Middle frontal gyrus (tissue), 1 donor: ENCODE measurements around the gene SLC4A1.

Experiments used
- DNase-seq: peaks from one replicate; pipeline ENCODE4 v3.0.0-alpha.2; 2015; ENCODE audit warnings: low spot score; ENCODE audit errors: extremely low spot score

Gene SLC4A1

DNA sequence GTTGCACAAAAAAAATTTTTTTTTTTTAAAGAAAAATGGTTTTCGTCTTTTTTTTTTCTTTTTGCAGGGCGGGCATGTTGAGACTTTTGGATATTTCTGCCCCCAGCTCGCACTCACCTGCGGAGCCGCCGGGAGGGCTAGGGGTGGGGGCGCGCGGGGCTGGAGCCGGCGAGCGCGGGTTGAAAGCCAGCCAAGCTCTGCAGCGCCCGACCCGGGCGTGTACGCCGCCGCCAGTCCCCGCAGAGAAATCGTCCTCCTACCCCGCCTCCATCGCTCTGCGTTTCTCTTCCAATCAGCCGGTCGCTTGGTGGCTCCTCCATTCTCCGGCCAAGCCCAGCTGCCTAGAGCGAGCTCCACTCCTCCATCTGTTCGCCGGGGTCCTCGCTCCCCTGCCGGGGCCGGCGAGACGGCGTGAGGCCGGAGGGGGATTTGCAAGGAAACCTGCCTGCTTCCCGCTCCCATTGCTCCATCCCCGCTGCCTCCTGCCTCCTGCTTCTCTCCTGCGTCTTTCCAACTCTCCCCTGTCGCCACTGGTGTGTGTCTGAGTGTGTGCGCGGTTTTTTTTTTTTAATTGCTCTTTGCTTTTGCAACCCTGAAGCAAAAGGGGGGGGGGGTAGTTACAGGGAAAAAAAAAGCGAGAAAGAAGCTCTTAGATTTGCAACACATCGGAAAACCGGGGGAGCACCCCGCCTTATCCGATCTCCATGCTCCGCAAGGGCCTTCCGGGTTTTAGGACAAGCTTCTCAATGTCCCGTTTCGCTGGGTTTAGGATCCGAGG, 46.7 kb downstream of the SLC4A1 start:
- peak; percentile 66 for DNase-seq

DNA sequence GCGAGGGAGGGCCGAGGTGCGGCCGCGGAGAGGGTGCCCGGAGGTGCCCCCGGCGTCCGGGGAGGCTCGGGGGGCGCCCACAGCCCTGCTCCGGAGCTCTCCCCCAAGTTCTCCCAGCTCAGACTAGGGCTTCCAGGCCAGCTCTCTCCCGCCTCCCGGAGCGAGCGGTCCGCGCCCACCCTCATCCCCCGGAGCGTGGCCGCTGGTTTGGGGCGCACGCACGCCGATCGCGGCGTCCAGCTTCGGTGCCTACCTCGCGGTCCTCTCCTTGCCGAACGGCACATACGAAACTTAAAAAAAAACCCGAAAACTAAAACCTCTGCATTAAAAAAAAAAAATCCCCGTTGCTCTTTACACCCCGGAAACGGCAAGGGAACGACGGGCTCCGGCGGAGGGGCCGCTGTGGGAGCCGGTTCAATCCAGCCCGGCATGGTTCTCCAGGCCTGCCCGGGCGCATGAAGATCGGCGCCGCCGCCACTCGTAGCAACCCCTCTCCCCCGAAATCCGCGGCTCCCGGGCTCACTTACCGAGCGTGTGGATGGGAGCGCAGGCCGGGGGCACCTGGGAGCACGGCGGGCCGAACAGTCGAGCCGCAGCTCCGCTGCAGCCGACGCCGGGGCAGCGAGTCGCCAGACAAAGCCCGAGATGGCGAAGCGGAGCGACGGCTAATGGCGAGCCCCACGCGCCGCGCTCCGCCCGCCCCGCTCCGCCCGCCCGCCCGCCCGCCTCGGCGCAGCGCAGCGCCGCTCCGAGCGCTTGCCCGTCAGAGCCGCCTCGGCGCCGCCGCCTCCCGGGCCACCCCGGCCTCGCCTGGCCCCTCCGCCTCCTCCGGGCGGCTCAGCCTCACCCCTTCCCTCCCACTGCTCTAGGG, 47.5 kb downstream of the SLC4A1 start:
- DNase-seq: no peak

DNA sequence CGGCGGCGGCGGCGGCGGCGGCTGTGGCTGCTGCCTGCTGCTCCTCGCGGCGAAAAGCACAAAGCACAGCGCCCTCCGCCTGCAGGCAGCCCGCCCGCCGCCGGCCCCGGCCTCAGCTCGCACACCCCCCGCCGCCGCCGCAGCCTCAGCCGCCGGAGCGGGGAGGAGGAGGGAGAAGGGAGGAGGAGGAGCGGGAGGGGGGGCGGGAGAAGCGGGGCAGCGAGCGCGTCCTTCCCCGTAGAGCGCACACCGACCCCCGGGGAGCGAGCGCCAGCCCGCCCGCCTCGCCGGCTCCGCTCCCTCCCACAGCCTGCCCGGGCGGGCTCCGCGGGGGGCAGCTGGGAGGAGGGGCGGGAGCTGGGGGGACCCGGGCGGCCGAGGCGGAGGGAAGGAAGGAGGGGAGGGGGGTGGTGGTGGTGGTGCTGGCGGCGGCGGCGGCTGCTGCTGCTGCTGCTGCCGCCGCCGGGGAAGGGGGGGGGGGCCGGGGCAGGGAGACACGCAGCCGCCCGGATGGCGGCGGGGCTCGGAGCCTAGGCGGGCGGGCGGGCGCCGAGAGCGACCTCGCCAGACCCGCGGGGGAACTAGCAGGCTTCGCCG, 48.2 kb downstream of the SLC4A1 start, which contains the start of gene UBTF:
TSS of gene UBTF (minus strand) at position 60 of the 597 bp plus-strand sequence. CDS start 1,446 bp downstream, outside the sequence.
- no peak for DNase-seq

GRCh38 chr17:44219108-44219615, 48.8 kb downstream of the SLC4A1 start:
- DNase-seq: no peak

DNA sequence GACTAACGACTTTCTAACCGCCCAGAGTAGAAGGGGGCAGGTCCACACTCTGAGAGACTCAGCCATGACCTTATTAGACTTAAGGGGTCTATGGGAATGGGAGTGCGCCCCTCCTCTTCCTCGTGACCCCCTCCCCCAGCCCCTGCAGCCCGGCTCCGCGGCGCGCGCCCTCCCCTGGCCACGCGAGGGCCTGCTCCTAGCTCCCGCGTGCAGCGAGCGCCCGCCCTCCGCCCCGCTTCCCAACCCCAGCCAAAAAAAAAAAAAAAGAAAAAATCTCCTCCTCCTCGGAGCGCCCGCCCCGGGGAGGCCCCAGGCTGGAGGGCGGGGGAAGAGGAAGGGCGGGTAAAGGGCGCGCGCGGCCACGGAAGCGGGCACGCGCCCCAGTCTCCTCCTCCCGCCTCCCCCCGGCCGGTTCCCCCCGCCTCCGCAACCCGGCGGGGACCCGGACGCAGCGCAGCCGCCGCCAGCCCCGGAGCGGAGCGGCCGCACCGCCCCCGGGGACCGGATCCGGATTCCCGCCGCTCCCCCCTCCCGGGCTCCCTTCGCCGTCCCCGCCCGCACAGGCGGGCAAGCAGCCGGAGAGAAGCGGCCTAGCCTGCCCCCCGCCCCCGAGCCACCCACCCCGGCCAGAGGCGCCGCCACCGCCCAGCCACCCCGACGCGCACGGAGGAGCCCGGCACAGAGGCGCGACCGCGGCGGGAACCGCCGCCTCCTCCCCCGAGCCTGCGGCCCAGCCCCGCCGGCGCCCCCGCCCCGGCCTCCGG, 49.4 kb downstream of the SLC4A1 start:
- peak; percentile 79 for DNase-seq

GRCh38 chr17:44217738-44218343, 50.1 kb downstream of the SLC4A1 start:
- no peak for DNase-seq

DNA sequence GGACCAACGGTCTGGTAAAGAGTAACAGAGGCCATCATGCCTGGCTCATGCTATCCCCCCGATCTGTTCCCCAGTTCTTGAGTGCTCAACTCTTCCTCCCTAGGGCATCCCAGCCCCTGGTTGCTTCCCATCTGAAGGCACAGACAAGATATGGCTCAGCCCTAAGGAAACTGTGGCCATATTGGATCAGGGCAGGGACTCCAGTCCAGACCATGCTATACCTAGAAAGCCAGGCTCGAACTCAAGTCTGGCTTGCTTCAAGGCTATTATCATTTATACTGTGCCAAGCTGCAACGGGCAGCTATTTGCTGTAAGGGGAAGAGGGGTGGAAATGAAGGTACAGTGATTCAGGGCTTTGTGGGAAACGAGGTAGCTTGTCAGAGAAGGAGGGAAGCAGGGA, 51.2 kb downstream of the SLC4A1 start:
- DNase-seq: no peak

DNA sequence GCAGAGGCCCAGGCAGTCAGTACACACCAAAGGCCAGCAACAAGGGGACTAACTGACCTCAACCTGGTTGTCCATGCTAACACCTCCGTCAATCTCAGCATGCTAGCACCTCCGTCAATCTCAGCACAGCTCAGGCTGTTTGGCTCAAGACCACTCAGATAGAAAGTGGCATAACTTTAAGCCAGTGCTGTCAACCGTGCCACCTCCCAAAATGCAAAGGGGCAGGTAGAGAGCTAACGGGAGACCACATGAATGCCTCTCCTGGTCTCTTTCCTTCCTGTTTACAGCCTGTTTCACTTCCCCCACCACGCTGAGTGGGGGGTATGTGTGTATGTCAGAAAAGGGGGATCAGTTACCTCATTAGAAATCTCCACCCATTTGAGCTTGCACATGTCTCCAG, 51.8 kb downstream of the SLC4A1 start:
- DNase-seq: no peak

GRCh38 chr17:44214896-44215295, 53.0 kb downstream of the SLC4A1 start:
- DNase-seq: no peak

DNA sequence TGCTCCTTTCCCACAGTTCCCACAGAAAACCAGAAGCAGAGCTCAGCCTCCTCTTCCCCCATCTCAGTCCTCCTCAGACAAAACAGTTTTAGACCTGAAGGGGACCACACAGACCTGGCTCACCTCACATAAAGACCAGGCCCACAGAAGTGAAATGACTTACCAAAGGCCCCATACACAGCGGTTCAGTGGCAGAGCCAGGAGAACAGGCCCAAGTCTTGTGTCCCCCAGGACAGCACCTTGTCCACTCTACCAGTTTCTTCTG, 53.8 kb downstream of the SLC4A1 start:
- DNase-seq: no peak

DNA sequence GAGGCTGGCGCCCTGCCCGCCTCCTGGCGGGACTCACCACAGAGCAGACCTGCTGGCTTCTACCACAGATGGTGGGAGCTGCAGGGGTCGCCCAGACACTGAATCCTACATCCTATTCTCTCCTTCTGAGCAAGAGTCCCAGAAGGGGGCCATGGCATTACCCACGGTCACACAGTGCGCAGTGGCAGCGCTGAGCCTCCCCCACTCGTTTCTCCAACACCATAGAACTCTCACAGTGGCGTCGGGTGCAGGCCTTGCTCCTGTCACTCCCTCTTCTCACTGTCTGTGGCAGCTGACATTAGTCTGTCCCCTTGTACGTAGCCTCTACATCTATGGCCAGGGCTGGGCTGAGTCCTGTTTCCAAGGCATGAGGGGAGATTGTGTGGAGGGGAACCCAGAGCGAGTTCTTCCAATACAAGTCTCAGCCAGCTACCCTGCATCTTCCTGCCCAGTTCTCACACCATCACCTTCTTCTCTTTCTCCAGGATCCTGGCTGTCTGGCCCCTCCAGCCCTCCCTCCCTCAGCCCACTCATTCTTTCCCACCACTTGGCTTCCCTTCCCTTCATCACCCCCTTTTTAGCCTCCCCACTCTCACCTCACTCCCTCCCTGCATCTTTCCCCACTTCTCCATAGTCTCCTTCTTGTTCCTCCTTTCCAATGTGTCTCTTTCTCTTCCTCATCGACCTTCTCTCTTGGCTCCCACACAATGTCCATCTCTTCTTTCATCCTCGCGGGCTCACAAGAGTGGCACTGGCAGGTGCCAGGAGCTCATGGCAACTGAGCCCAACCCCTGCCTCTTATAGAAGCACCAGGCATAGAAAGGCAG, 54.3 kb downstream of the SLC4A1 start:
- DNase-seq: no peak

DNA sequence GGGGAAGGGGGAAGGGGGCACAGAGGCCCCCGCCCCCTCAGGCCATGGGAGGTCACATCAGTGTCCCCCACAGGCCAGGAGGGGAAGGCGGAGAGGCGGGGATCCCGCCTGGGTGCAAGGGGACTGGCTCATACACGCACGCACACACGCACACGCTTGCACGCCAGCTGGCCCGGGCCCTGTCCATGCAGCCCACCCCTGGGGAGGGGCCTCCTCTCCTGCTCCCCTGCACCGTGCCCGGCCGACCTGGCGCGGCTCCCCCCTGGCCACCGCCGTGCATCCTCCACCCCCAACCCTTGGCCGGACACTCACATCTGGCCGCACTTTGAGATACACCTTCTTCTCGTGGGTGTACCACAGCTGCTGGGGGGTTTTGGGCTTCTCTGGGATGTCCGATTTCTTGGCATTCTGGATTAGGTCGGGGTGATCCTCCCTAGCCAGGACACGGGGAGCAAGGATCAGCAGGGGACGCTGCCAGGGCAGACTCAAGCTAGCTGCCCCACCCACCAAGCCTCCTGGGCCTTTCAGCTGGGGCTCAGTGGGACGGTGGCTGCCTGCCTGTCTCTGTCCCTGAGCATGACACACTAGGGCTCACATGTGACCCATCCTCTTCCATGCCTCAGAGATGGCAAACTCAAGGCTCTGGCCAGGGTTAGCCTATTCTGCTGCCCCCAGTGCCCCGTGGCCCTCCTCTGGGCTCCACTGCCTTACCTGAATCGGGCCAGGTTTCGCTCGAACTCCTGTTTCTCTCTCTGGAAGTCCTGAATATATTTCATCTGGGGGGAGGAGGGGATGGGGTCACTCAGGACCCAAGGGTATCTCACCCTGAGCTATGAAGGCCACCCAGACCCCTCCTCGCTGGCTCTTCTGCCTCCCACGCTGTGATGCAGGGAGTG, 55.2 kb downstream of the SLC4A1 start:
- no peak for DNase-seq

GRCh38 chr17:44211281-44212265, 56.4 kb downstream of the SLC4A1 start:
- no peak for DNase-seq

DNA sequence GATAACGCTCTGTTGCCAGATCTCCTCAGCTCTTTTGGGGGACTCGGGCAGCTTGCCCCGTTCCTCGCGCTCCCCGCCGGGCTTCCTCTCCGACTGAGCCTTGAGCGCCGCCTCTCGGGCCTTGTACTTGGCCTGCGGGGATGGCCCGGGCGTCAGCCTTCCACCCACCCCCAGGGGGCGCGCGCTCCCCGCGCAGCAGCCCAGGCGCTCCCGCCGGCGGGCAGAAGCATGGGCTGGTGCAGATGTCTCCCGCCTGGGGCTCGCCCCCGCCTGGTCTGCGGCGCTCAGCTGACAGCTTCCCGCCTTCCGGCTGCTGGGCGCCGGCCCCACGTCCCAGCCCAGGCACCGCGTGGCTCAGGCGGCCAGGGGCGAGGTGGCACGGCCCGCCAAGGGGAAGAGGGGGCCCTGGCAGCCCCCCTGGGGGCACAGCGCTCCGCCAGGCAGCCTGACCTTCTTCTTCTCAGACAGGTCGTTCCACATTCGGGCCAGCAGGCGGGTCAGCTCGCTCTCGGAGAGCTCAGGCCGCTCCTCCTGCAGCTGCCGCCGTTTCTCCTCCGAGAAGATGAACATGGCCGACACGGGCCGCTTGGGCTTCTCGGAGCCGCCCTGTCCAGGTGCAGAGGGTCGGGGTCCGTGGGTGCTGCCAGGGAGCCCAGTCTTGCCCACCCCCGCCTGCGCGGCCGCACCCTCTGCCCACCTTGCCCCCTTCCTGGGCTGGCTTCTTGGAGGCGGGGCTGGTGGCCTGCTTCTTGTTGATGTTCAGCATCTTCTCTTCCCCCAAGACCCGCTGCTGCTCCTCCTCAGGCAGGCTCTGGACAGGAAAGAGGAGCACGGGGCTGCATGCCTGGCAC, 57.4 kb downstream of the SLC4A1 start:
- DNase-seq: peak; percentile 75

DNA sequence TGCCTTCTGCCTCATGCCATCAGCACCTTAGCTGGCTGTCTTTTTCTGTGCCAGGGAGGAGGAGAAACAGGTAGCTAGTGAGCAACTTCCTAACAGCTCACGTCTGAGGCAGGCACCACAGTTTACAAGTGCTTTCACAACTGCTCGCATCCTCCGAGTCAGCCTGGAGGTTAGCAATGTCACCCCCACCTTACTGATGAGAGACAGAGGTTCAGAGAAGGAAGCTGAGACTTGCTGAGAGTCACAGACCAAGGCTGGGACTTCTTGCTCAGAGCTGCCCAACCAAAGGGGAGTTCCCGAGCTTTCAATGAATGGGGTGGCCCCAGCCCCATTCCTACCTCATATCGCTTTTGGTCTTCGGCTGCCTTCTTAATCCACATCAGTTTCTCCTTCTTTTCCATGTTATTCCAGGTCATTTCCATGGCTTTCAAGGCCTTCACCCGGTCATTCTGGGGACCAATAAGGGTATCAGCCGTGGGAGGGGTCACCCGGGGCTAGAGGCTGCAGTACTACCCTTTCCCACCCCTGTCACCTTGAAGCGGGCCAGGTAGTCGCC, 58.1 kb downstream of the SLC4A1 start:
- no peak for DNase-seq

GRCh38 chr17:44207743-44208142, 60.2 kb downstream of the SLC4A1 start:
- no peak for DNase-seq

- DNase-seq: no peak
Measured at GRCh38 chr17:44207319-44207718, 60.6 kb downstream of the SLC4A1 start.
